ENCODE measurements around the gene SH3PXD2A.

SH3PXD2A gene

DNA sequence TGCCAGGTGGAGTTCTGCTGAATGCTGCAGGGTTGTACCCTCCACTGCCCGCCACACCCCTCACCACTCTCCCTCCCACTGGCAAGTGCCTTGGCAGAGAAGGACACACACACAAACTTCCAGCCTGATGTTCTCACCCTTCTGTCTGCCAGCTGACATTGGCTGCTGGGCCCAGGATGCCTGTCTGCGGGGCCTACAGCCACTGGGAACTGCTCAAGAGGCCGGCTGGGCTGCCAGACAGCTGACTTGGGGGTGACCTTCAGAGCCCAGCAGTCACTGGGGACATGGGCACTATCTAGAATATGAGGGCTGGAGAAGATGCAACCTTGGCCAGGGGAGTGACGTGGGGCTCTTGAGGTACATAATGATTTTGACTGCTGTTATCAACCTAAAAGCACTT, 157.1 kb downstream of the SH3PXD2A start:
- DNase-seq: no peak

DNA sequence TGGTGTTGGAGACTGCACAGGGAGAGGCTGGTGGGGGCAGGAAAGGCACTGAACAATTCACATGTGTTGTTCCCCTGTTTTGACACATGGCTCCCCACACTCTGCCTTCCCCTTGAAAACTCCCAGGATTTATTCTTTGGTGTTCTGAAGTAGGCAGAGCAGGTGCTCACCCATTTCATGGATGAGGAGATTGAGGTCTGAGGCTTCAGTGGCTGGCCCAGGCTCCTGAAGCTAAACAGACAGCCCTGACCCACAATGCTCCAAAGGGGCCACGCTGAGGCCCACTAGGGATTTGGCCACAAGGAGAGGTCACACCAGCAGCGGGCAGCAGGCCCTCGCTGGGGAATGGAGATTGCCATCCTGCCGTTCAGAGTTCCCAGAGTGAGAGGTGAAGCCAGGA, 157.6 kb downstream of the SH3PXD2A start:
- no peak for DNase-seq

DNA sequence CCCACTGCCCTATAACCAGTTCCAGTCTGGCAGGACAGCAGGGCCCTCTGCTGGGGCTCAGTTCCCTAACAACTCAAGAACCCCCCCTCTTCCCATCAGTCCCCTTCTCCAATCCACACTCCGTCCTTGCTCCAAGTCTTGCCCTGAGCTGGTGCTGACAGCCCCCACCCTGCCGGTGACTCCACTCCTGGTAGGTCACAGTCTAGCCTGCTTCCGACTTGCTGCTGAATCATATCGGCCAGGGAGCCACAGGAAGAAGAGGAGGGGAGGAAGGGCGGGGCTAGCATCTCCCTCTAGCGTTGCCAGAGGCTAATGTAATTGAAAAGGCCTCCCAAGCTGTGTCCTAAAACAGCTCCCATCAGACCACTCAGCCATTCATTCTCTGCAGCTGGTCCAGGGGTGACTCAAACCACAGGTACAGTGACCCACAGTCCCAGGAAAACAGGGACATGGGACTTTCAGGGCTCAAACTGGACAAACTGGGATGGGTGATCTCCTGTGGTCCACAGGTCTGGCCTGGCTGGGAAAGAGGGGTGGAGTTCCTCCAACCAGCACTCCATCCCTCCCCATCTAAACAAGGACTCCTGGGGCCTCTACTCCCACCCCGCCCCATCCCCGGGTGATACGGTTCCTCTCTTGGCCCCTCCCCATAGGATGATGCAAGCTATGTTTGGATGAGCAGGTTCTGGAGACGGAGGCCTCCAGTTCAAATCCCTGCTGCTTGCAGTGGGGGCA, 158.8 kb downstream of the SH3PXD2A start:
- DNase-seq: no peak

DNA sequence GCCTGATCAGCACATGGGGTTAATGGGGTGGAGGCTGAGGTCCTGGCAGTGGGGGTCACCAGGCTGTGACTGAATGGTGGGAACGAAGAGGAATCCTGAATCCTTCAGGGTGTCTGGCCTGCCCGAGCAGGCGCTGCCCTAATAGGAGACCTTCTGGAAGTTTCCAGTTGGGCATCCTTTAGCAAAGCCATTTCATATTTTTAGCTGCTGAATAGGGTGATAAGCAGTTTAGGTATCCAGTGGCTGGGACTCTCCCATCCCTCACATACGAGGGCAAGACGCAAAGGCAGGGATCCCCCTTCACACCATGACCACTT, 159.3 kb downstream of the SH3PXD2A start:
- DNase-seq: no peak

DNA sequence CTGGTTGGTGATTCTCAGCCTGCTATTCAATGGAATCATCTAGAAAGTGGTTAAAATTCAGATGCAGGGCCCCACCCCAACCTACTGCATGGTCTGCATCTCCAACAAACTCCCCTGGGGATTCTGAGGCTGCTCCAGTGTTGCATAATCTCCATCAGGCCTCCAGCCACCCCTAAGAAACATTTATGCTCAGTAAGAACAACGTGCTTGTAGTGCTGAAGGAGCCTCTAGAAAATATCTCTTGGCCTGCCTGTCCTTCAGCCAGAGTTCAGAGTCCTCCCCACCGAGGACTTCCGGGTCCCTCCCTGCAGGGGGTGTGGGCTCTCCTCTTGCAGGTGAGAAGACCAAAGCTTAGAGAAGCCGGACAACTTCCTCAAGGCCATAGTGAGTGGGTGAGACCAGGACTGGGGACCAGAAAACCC, 159.8 kb downstream of the SH3PXD2A start:
- no peak for DNase-seq

DNA sequence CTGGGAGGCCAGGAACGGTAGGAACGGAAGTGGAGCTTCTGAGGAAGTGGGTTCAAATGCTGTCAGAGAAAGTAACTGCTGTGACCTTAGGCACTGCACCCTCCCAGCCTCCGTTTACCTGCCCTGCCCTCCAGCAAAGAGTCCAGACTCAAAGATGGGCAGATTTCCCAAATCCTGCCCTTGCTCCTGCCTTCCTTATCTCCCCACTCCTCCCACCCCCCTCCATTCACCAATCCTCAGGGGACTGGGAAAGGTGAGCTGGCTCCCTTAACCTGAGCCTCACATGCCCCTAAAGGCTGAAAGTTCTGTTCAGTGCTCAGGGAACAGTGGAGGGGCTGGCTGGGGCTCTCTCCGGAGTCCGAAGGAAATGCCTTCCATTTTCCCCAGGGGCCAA, 161.6 kb downstream of the SH3PXD2A start:
- no peak for DNase-seq

DNA sequence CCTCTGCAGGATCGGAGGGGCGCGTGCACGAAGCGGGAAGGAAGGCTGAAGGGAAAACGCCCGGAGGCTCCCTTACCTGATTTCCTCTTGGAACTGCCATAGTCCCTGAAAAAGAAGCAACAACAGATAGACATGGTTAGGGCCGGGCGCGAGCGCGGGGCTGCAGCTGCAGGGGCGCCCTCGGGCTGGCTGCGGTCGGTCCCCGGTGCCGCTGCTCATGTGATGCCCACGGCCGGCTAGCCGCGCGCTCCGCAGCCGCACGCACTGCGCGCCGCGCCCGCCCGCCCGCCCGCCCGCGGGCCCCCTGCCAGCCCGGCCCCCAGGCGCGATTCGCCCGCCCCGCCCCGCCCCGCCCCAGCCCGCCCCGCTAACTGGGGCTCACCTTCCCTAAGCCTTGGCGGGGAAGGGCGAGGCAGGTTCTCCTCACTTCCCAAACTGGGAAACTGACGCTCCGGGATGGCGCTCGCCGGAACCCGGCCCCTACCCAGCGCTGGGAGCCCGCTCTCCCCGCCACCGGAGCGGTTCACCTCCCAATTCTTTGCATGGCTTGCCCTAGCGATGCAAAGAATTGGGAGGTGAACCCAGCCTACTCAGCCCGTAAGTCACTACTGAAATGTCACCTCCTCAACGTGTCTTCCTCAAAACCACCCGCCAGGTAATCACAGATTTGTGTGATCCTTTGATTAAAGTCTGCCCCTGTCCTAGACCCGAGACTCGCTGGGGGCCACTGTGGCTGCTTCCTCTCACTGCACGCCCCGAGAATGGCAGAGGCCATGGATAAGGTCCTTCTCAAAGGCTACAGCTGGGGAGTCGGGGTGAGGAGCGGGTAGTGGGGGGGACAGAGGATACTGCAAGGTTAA, 162.2 kb downstream of the SH3PXD2A start:
- DNase-seq: no peak

DNA sequence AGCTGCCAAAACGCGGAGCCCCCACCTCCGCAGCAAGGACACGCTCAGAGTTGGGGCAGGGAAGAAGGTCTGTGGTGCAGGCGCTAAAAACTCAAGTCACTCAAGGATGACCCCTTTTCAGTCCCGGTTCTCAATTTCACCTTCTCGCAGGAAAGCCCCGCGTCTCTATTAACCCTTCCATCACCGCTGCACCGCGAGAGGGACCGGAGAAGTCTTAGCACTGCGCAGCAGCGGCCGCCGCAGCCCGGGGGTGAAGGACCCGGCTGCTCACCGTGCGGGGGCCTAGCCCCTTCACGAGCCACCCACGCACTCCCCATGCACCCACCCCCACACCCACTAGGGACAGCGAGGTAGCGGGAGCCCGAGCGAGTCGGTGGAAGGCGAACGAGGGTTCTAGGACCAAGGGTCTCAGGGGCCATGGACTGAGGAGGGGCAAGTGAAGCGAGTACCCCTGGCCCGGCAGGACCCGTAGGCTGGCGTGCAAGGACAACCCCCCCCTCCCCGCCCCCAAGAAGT, 162.9 kb downstream of the SH3PXD2A start:
- DNase-seq: no peak

DNA sequence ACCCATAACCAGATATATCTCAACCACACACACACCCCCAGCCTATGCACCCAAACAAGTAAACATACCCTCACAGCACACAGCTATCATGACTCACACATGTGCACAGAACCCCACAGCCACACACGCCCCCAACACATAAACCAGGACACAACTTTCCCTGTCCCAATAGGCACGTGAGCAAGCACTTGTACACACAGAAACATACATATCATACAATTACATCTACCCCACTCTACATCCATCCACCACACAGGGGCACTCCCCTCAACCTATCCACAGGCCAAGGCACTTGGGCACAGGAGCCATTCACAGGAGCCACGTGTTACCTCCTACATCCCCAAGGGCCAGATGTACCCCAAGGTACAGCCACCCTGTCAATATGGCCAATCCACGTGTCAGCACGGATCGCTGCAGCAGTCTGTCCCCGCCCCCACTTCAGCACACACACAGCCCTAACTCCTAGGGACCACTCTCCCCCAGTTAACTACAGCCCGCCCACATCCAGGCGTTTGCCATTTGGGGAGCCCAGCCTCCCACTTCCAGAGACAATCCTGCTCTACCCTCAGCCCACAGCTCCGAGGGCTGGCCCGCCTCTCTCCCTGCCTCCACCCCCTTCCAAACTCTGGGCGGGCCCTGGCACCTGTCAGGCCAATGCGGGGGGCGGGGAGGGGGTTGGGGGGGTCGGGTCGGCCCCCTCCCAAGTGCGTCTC, 163.5 kb downstream of the SH3PXD2A start:
- no peak for DNase-seq

DNA sequence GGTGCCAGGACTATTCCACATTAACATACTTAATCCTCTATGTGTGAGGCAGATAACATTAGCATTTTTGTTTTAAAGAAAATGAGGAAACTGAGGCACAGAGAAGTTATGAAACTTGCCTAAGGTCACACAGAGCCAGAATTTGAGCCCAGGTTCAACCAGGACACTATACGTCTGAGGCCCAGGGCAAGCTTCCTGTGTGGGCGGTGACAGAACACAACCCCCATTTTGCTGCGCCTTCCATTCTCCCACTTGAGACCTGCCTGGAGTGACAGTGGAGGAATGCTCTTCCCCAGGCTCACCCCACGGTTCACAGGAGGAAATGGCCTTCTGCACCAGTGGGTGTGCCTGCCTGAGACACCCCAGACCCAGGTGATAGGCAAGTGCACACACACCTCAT, 164.1 kb downstream of the SH3PXD2A start:
- DNase-seq: no peak

DNA sequence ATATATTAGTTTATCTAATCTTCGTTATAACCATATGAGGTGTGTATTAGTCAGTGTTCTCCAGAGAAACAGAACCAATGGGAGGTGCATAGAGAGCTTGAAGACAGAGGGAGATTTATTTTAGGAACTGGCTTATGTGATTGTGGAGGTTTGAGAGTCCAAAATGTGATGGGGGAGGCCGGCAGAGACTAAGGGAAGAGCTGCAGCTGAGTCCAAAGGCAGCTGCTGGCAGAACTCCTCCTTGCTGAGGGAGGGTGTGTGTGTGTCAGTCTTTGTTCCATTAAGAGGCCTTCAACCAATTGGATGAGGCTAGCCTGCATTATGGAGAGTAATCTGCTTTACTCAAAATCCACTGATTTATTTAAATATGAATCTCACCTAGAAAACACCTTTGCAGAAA, 165.1 kb downstream of the SH3PXD2A start:
- DNase-seq: no peak

DNA sequence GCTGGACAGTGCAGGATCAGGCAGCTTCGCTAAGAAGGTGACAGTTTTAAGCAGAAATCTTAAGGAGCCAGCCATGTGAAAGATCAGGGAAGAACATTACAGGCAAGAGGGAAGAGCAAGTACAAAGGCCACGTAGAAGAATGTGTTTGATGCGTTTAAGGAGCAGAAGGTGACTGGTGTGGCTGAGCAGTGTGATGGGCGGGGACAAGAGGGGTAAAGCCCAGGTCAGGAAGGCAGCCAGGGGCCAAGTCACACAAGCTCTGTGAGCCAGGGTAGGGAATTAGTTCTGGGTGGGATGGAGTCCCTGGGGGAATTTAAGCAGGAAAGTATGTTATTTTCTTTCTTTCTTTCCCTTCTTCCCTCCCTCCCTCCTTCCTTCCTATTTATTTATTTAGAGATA, 166.9 kb downstream of the SH3PXD2A start:
- no peak for DNase-seq

DNA sequence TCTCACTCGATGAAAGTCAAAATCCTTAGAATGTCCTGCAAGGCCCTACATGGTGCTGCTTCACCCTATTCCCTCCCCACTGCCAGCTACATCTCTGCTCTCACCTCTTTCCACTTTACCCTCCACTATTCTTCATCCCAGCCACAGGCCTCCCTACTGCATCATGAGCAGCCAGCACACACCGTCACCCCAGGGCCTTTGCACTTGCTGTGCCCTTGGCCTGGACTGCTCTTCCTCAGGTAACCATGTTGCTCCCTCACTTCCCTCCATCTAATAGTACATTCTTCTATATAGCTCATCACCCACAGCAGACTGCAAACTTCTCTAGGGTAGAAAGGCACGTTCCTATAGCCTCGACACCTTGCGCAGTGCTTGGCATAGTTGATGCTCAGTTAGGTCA, 167.7 kb downstream of the SH3PXD2A start:
- DNase-seq: no peak

DNA sequence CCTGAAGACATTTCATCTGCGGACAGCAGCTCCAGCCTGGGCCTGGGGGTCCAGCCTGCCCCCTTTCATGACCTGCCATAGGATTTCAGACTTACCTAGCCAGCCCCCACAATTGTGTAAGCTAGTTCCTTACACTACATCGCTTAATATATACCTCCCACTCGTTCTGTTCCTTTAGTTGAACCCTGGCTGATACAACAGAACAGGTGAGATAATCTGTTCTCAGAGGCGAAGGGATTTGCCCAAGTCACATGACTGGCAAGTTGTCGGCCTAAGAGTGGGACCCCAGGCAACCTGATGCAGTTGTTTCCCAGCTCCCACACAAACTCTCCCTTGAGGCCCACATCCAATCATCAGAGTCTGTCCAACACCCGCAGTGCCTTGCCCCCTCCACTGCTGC, 168.2 kb downstream of the SH3PXD2A start:
- DNase-seq: no peak

DNA sequence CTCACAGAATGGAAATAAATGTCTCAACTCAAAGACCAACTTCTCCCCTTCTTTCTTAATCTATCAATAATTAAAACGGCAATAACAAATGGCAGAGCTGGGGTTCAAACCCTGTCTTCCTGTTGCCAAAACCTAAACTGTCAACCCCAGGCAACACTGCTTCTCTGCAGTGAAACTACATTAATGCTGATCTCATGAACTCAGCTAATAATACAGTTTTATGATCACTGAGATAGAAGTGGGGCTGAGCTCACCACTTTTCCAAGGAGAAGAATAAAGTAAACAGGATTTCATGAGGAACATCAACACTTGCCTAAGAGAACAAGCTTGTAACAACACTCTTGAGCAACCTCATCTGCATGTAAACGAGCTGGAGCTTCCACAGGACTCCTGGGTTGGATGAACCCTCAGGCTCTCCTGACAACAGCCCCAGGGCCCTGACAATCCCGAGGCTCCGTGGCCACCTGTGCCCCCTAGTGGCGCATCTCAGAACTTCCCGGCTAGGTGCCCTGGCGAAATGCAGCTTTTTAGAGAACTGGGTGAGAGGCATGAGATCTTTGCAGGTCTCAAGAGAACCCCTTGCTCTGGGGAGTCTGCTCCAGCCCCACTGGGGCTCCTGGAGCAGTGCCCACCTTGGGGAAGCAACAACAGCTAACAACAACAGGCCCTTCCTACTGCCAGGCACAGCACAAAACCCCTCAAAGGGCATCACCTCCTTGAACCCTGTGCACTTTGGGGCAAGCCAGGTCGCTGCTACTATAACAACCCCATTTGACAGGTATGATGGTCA, 169.3 kb downstream of the SH3PXD2A start:
- no peak for DNase-seq

DNA sequence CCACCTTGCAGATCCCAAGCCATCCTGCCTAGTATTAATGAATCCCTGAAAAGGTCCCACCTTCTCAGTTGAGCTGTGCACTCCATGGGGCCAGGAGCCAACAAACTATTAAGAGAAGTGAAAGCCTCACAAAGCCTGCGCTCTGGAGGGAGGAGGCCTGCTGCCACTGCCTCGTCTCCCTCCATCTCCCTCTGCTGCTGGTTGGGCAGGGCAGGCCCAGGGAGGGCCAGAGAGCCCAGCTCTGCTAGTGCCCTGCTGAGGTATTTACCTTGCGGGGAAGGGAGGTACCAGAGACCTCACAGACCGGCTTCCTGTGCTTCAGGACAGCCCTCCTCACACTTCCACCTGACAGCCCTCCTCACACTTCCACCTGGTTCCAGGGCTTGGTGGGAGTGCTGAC, 171.5 kb downstream of the SH3PXD2A start:
- DNase-seq: no peak

DNA sequence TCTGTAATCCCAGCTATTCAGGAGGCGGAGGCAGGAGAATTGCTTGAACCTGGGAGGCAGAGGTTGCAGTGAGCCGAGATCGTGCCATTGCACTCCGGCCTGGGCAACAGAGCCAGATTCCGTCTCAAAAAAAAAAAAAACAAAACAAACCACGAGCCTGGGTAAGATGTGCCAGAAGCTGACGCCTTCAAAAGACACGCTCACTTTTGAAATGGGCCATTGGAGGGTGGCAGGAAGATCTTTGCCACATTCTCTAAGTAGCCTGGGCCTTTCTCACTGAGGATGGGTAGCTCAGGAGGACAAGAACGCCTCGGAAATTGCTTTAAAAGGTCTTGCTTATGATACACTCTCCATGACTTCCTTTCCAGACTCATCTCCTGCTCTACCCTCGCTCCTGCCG, 172.7 kb downstream of the SH3PXD2A start:
- DNase-seq: no peak

DNA sequence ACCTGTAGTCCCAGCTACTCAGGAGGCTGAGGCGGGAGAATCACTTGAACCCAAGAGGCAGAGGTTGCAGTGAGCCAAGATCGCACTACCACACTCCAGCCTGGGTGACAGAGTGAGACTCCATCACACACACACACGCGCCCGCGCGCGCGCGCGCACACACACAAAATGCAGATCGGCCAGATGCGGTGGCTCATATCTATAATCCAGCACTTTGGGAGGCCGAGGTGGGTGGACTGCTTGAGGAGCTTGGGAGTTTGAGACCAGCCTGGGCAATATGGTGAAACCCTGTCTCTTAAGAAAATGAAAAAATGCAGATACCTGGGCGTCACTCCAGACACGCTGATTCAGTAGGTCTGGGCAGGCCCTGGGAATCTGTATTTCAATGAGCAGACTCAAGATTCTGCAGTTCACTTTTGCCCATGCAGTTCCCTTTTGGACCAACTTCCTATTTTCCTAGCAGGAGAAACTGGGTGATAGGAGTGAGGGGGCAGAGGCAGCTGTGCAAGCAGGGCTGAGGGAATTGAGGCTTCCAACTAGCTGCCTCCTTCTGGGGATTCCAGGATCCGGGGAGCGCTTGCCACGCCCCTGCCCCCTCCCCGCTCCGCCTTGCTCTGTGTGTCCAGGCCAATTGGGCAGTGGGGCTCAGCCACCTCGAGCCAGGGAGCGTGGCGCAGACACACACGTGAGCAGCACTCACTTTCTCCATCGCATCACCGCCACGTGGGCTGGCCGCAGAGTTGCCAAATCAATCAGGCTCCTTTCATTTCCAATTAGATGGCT, 173.6 kb downstream of the SH3PXD2A start:
- no peak for DNase-seq

DNA sequence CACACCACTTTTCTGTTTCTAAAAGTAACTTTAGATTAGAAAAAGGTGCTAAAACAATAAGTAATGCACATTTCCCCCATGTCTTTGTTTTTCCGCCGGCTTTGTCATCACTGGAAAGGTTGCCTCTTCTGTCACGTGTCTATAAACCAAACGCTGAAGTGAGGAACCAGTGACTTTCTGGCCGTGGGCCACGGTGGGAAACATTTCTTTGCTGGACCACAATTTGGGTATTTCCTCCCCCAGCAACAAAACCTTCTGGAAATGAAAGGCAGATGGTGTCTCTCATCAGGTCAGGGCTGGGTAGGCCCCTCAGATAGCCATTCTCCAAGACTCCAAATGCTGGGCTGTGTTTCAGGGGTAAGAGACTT, 174.5 kb downstream of the SH3PXD2A start:
- DNase-seq: no peak

DNA sequence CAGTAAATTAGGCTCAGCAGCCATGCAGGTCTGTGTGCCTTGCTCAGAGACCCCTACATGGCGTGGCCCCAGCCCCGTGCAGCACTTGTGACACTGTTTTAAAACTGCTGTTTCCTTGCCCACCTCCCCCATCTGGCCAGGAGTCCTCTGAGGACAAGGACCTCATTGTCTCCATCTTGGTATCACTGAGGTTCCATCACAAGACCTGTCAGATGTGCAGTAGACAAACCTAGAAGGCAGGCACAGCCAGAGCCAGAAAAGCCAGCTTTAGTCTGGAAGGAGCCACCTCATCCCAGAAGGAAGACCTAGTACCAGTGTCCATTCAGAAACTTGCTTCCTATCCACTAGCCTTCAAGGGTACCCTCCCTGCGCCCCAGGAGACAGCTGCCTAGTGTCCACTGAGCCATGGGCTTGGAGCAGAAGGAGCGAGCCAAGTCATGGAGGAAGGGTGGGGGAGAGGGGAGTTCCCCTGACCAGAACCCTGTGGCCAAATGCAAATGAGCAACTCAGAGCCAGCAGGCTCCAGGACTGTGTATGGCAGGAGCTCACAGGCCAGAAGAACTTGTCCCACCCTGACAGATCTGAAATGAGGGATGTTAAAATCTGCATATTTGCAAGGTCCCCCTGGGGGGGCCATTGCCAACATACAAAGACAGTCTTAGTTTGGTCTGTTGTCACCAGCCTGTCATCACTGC, 176.1 kb downstream of the SH3PXD2A start:
- DNase-seq: no peak

DNA sequence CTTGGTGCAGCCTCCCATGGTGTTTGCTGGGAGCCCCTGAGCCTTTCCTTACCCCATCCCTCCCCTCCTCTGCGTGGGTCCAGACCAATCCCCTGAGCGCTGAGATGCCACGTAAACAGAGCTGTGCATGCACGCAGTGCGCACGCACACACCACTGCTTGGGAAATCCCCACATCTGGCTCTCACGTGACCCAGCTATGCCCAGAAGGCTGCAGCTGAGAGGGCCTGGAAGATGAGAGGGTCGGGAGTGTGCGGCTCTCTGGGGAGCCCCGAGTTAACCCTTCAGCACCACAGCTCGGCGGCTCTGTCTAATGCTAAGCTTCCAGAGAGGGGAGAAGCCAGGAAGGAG, 177.2 kb downstream of the SH3PXD2A start:
- DNase-seq: no peak

Measured in NCI-H1048 (cell line).